HG02973 (cell line): ENCODE measurements around the gene GTF2H4.
"Not testable (repeated sequence)": the region's sequence is repeated elsewhere in the genome, so short reads cannot be mapped to it uniquely, and the experiment has no call there.

Source experiments
- ATAC-seq: cut with Tn5 transposase; IDR thresholded peaks from one replicate; pipeline ENCODE4 v1.9.1; 2021; ENCODE audit warnings: moderate library complexity; ENCODE audit not compliant: unreplicated experiment

GTF2H4 gene

GRCh38 chr6:30893666-30894065, 14.3 kb upstream of the GTF2H4 start:
- no peak for ATAC-seq

GRCh38 chr6:30894381-30894780, 13.6 kb upstream of the GTF2H4 start:
- no peak for ATAC-seq

GRCh38 chr6:30894935-30895334, 13.1 kb upstream of the GTF2H4 start:
- no peak for ATAC-seq

- no peak for ATAC-seq
These were observed 12.7 kb upstream of the GTF2H4 start for GRCh38 chr6:30895343-30895742.

- no peak for ATAC-seq
These were observed 11.5 kb upstream of the GTF2H4 start for GRCh38 chr6:30896541-30896940.

GRCh38 chr6:30897882-30898281, 10.1 kb upstream of the GTF2H4 start:
- no peak for ATAC-seq

GRCh38 chr6:30898750-30899360, 9.2 kb upstream of the GTF2H4 start:
- ATAC-seq = no peak

GRCh38 chr6:30900863-30901417, 7.1 kb upstream of the GTF2H4 start:
- no peak for ATAC-seq

- ATAC-seq = no peak
These were observed 6.6 kb upstream of the GTF2H4 start for GRCh38 chr6:30901436-30901835.

- ATAC-seq = not testable (repeated sequence)
These were observed 5.8 kb upstream of the GTF2H4 start for GRCh38 chr6:30902196-30902595.

- no peak for ATAC-seq
These were observed 5.3 kb upstream of the GTF2H4 start for GRCh38 chr6:30902709-30903108.

GRCh38 chr6:30903236-30903635, 4.8 kb upstream of the GTF2H4 start:
- no peak for ATAC-seq

GRCh38 chr6:30907290-30907757, 683 bp upstream of the GTF2H4 start:
- ATAC-seq = not testable (repeated sequence)

GRCh38 chr6:30908700-30909099, 693 bp downstream of the GTF2H4 start:
- no peak for ATAC-seq

GRCh38 chr6:30910473-30910872, 2.5 kb downstream of the GTF2H4 start:
- not testable (repeated sequence) for ATAC-seq

GRCh38 chr6:30912746-30913520, 4.9 kb downstream of the GTF2H4 start:
- ATAC-seq = no peak

- ATAC-seq = no peak
These were observed 5.7 kb downstream of the GTF2H4 start for GRCh38 chr6:30913721-30914075.

- ATAC-seq = peak; percentile 67
These were observed 6.3 kb downstream of the GTF2H4 start, which contains the start of gene VARS2 for GRCh38 chr6:30914076-30914853. VARS2 (plus strand) TSS chr6:30914238; CDS start chr6:30914837, 599 bp downstream.

GRCh38 chr6:30914854-30915590, 7.0 kb downstream of the GTF2H4 start:
- ATAC-seq = no peak

GRCh38 chr6:30915591-30915946, 7.6 kb downstream of the GTF2H4 start:
- ATAC-seq = no peak

- ATAC-seq = no peak
These were observed 9.0 kb downstream of the GTF2H4 start for GRCh38 chr6:30917041-30917440.
